GM19035 (cell line): Measurements from ENCODE around the gene TECPR2.
"Not testable (repeated sequence)": the region's sequence is repeated elsewhere in the genome, so short reads cannot be mapped to it uniquely, and the experiment has no call there.

Experiments used
- ATAC-seq: cut with Tn5 transposase; IDR thresholded peaks from one replicate; pipeline ENCODE4 v1.9.1; 2021; ENCODE audit not compliant: unreplicated experiment

The TECPR2 gene

DNA sequence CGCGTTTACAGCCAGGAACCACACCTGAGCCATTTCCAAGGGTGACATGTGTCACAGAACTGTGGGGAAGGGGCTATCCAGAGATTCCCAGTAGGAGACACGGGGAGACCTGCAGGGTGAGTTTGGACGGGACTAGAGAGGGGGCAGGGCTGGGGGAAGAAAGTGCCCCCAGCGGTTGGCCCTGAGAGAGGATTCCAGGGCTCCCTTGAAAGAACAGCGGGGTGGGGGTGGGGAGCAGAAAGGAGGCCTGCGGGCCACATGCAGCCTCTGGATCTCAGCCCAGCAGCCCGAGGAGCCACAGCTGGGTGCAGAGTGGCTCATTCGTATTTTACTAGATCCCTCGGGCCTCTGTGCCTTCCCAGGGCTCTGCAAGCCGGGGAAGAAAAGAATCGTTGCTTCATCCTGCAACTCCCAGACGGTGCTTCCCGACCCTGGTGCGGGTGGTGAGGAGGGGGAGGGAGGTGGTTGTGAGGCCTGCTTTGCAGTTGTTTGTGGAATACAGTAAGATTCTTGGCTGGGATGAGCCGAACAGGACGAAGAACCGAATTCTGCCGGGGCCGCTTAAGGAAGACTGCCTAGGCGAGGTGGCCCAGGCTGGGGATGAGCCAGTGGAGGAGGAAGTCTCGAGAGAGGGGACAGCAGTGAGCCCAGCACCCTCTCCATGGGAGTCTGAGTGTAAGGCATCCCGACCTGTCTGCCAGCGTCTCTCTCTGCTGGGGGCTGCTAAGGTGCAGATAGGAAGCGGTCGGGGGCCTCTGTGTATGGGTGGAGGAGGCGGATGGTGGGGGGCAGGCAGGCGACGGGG lies 182.9 kb downstream of the TECPR2 start:
- no peak for ATAC-seq

DNA sequence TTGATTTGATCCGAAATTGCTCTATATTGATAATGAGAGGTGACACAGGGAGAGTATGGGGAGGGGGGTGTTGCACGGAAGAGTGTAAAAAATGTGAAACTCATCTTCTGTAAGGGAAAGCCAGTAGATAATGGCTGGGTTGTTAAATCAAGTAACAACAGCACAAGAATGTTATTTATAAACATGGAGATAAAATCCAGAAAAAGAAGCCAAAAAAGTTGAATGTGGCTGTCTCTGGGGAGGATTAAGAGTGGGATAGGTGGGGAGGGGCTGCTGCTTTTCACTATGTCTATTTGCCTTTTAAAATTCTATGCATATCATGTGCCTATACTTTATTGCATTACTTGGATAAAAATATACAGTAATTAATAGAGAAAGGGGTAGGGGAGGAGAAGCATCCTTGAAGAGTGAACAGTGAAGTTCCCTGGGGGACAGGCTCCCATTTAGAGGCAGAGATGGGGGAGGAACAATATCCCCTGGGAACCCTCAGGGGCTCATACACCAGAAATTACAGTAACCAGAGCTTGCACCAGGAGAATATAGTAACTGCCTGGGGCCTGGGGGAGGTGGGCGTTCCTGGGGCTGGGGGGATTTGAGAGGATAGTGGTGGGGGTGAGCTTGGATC lies 186.0 kb downstream of the TECPR2 start:
- ATAC-seq = no peak

DNA sequence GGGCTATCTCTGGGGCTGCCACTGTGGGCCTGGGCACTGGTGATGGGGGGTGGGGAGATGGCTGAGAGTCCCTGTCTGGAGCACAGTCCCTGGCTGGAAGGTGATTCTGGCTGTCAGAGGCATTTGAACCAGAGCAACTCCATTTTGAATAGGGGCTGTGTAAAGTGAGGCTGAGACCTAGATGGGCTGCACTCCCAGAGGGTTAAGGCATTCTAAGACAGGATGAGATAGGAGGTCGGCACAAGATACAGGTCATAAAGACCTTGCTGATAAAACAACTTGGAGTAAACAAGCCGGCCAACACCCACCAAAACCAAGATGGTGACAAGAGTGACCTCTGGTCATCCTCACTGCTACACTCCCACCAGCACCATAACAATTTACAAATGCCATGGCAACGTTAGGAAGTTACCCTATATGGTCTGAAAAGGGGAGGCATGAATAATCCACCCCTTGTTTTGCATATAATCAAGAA lies 188.2 kb downstream of the TECPR2 start:
- ATAC-seq = not testable (repeated sequence)
